Measurements from ENCODE around the gene ZNF536.
"Not testable (repeated sequence)": the region's sequence is repeated elsewhere in the genome, so short reads cannot be mapped to it uniquely, and the experiment has no call there.

The ZNF536 gene

DNA sequence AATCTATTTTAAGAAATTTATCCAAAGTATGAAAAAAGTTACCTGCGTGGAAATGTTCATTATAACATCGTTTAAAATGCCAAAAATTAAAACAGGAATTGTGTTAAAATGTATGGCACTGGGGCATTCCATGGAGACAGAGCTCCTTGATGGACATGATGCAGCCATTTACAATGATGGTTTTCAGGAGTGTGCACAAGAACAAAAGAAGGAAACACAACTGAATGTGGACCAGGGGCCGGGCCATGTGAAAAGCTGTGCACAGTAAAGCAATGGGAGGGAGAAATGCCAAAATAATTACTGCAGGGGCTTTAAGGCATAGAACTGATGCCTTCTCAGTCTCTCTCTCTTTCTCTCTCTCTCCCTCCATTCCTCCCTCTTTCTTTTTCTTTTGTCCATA, 115.0 kb downstream of the ZNF536 start:
- Histone ChIP-seq H2AFZ (no peak overlapping the region), H3K36me3 (ENCODE audit: control insufficient read depth, insufficient read depth, low read length) (no peaks in the 10 kb centered on the region), H3K79me2 (no peaks in the 10 kb centered on the region), H3K27ac (no peak overlapping the region), H3K4me2 (ENCODE audit: low read length) (no peak overlapping the region), H3K9ac (no peak overlapping the region), H3K4me1 (no peaks in the 10 kb centered on the region), H3K27me3 (ENCODE audit: control insufficient read depth, insufficient read depth, low read length) (no peaks in the 10 kb centered on the region), H3K9me3 (ENCODE audit: control insufficient read depth, low read length) (no peaks in the 10 kb centered on the region), H3K4me3 (ENCODE audit: low read depth, low read length) (no peak overlapping the region)
- TF ChIP-seq, protein P1, sequence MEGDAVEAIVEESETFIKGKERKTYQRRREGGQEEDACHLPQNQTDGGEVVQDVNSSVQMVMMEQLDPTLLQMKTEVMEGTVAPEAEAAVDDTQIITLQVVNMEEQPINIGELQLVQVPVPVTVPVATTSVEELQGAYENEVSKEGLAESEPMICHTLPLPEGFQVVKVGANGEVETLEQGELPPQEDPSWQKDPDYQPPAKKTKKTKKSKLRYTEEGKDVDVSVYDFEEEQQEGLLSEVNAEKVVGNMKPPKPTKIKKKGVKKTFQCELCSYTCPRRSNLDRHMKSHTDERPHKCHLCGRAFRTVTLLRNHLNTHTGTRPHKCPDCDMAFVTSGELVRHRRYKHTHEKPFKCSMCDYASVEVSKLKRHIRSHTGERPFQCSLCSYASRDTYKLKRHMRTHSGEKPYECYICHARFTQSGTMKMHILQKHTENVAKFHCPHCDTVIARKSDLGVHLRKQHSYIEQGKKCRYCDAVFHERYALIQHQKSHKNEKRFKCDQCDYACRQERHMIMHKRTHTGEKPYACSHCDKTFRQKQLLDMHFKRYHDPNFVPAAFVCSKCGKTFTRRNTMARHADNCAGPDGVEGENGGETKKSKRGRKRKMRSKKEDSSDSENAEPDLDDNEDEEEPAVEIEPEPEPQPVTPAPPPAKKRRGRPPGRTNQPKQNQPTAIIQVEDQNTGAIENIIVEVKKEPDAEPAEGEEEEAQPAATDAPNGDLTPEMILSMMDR (IDR thresholded peaks at IDR 0.05), result no peak

DNA sequence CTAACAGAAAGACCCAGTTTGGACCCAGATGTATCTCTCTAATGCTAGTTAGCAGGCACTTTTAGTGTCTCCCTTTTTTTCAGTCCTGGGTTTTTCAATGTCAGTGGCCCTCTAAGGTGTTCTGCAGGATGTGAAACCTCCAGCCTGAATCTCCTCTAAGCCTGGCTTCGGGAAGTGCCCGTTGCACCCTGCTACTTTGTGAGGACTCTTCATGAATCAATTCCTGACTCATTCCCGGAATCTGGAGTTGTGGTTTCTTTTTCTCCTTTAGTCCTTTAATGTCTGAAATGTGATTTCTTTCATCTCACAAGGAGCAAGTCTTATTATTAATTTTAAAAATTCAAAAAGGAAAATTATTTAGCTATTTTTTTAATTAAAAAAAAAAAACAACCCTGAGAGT, 116.0 kb downstream of the ZNF536 start:
- no peaks in the 10 kb centered on the region for H3K27me3 ChIP-seq (ENCODE audit: control insufficient read depth, insufficient read depth, low read length)
- H3K79me2 ChIP-seq, result no peaks in the 10 kb centered on the region
- no peaks in the 10 kb centered on the region for H3K4me1 ChIP-seq
- TF ChIP-seq, protein P1 (IDR thresholded peaks at IDR 0.05), result no peak
- H3K4me3 ChIP-seq (ENCODE audit: low read depth, low read length), result no peak overlapping the region
- H3K36me3 ChIP-seq (ENCODE audit: control insufficient read depth, insufficient read depth, low read length), result no peaks in the 10 kb centered on the region
- H2AFZ ChIP-seq, result no peak overlapping the region
- no peaks in the 10 kb centered on the region for H3K9me3 ChIP-seq (ENCODE audit: control insufficient read depth, low read length)
- no peak overlapping the region for H3K9ac ChIP-seq
- no peak overlapping the region for H3K27ac ChIP-seq
- no peak overlapping the region for H3K4me2 ChIP-seq (ENCODE audit: low read length)

DNA sequence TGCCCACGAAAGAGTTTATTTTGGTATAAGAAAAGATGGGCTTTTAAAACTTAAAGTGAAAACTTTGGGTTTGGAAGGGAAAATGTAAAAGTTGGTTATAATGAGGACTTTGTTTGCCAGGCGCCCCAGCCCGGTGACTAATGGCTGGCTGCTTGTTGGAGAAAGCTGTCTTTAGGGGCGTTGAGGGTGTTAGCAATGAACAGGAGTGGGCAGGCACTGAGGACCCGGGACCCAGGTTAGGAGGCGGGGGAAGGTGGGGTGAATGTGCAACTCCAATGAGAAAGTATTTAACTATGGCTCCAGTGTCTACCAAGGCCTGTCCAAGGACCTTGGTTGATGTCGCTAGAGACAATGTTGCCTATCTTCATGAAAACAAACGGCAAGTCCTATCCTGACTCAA, 118.6 kb downstream of the ZNF536 start:
- Histone ChIP-seq H3K4me2 (ENCODE audit: low read length) (no peak overlapping the region), H3K9ac (no peak overlapping the region), H3K79me2 (no peaks in the 10 kb centered on the region), H3K4me3 (ENCODE audit: low read depth, low read length) (no peak overlapping the region), H3K9me3 (ENCODE audit: control insufficient read depth, low read length) (no peaks in the 10 kb centered on the region), H2AFZ (no peak overlapping the region), H3K36me3 (ENCODE audit: control insufficient read depth, insufficient read depth, low read length) (no peaks in the 10 kb centered on the region), H3K27me3 (ENCODE audit: control insufficient read depth, insufficient read depth, low read length) (no peaks in the 10 kb centered on the region), H3K4me1 (no peaks in the 10 kb centered on the region), H3K27ac (no peak overlapping the region)
- TF ChIP-seq, protein P1 (IDR thresholded peaks at IDR 0.05), result no peak

DNA sequence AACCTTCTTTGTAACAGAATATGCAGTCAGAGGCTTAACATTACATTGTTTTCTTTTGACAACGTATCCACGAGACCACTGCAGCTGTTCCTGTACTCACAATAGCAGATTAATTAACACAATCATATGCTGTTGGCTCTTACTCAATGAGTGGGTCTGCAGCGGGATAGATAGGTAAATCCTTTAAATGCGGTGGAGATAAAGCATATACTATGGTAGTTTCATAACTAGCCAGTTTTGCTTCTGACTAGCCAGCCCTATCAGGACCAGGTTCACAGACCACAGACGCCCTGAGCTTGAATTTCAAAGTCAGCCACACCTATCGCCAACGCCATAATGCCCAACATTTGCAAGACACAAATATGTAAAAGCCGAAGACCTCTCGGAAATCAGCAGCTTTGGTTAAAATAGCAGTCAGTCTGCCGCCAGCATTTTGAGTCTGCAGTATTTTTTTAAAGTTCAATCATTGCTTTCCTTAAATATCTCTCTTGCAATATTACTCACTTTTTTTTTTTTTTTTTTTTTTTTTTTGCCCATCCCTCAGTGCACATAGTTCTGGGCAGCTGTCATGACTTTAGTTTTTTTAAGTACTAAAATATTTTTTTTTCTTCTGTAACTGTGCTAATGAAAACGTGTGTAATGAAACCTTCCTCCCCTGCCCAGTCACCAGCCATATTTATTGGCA, 120.5 kb downstream of the ZNF536 start:
- no peak overlapping the region for H3K4me2 ChIP-seq (ENCODE audit: low read length)
- H2AFZ ChIP-seq, result no peak overlapping the region
- H3K36me3 ChIP-seq (ENCODE audit: control insufficient read depth, insufficient read depth, low read length), result no peaks in the 10 kb centered on the region
- no peak overlapping the region for H3K9ac ChIP-seq
- no peaks in the 10 kb centered on the region for H3K4me1 ChIP-seq
- H3K4me3 ChIP-seq (ENCODE audit: low read depth, low read length), result no peak overlapping the region
- no peaks in the 10 kb centered on the region for H3K79me2 ChIP-seq
- TF ChIP-seq, protein P1 (IDR thresholded peaks at IDR 0.05), result no peak
- H3K9me3 ChIP-seq (ENCODE audit: control insufficient read depth, low read length), result no peaks in the 10 kb centered on the region
- no peaks in the 10 kb centered on the region for H3K27me3 ChIP-seq (ENCODE audit: control insufficient read depth, insufficient read depth, low read length)
- no peak overlapping the region for H3K27ac ChIP-seq

DNA sequence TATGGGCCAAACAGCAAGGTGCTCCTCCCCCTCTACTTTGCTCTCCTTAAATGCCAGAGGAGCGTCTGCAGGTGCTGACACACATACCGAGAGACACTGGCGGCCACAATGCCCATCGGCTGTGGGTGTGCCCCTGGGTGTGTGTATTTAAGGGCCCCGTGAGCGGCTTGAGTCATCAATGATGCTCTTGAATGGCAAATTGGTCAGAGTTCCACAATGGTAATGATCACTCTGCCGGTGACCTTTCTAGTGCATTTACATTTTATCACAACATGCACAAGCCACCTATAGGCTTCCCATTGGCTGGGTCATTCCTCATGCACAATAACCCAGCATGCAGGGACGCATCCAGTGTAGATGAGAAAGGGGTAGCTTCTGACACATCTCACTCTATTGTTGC, 124.8 kb downstream of the ZNF536 start:
- Histone ChIP-seq H3K27ac (no peak overlapping the region), H3K4me2 (ENCODE audit: low read length) (no peak overlapping the region), H3K9ac (no peak overlapping the region), H3K9me3 (ENCODE audit: control insufficient read depth, low read length) (no peaks in the 10 kb centered on the region), H3K27me3 (ENCODE audit: control insufficient read depth, insufficient read depth, low read length) (no peaks in the 10 kb centered on the region), H2AFZ (no peak overlapping the region), H3K4me3 (ENCODE audit: low read depth, low read length) (no peak overlapping the region), H3K36me3 (ENCODE audit: control insufficient read depth, insufficient read depth, low read length) (no peaks in the 10 kb centered on the region), H3K4me1 (no peaks in the 10 kb centered on the region), H3K79me2 (no peaks in the 10 kb centered on the region)
- TF ChIP-seq, protein P1 (IDR thresholded peaks at IDR 0.05), result no peak

DNA sequence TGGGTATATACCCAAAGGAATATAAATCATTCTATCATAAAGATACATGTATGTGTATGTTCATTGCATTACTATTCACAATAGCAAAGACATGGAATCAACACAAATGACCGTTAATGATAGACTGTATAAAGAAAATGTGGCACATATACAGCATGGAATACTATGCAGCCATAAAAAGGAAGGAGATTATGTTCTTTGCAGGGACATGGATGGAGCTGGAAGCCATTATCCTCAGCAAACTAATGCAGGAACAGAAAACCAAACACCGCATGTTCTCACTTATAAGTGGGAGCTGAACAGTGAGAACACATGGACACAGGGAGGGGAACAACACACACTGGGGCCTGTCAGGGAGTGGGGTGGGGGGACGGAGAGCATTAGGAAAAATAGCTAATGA, 125.9 kb downstream of the ZNF536 start:
- H3K27me3 ChIP-seq (ENCODE audit: control insufficient read depth, insufficient read depth, low read length); H2AFZ ChIP-seq; H3K9me3 ChIP-seq (ENCODE audit: control insufficient read depth, low read length): not testable (repeated sequence)

More for the DNA sequence above, 125.9 kb downstream of the ZNF536 start:
- not testable (repeated sequence) for H3K9ac ChIP-seq; H3K27ac ChIP-seq; H3K4me3 ChIP-seq (ENCODE audit: low read depth, low read length); H3K79me2 ChIP-seq; H3K4me1 ChIP-seq; H3K4me2 ChIP-seq (ENCODE audit: low read length); H3K36me3 ChIP-seq (ENCODE audit: control insufficient read depth, insufficient read depth, low read length)

All from parathyroid adenoma (tissue), 2 donors.